Vagina (tissue), 2 donors: ENCODE results near the gene COL5A1.

Source experiments
- POLR2AphosphoS5 ChIP-seq, 2 donors: sonication (generic); formaldehyde crosslinking; IDR thresholded peaks; one replicate each; pipeline ENCODE4 v1.9.0; 2017; ENCODE audit warnings: antibody characterized with exemption in 2 of 2, mild to moderate bottlenecking in 2 of 2, low read depth in 1 of 2; ENCODE audit not compliant: insufficient read depth in 1 of 2
- TF ChIP-seq, protein P1 (sequence below), 3 experiments: fragments of 450-650 bp in 2 of 3; fragments of 200-600 bp in 1 of 3; sonication (generic) in 1 of 3; IDR thresholded peaks; one replicate each; pipeline ENCODE4 v1.5.1; 2017 to 2019; ENCODE audit warnings: antibody characterized with exemption in 3 of 3, mild to moderate bottlenecking in 2 of 3, moderate library complexity in 2 of 3

DNA sequence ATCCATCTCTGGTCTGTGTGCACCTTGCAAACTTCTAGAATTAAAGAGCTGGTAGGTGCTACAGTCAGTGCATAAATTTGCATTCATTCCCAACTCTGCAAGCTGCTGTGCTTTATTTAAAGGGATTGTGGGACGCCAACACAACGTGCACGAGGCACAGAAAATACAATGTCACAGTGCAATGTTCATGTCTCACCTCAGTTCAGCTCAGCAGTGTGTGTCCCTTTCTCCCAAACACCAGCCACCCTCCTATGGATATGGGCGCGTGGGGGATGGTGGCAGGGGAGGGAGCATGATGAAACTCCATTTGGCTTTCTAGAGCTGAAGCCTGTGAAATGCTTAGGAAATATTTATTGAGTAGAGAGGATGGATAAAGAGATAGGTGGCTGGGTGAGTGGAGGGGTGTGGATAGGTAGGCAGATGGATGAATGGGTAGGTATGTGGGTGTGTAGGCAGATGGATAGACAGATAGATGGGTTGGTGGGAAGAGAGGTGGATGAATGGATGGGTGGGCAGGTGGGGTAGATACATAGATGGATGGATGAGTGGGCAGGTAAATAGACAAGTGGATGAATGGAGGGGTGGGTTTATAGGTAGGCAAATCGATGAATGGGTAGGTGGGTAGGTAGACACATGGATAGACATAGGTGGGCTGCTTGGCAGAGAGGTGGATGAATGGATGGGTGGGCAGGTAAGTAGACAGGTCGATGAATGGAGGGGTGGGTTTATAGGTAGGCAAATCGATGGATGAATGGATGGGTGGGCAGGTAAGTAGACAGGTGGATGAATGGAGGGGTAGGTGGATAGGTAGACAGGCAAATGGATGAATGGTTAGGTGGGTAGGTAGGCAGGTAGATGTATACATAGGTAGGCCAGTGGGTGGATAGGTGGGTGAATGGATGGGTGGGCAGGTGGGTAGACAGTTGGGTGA lies 146.3 kb downstream of the COL5A1 start:
- TF ChIP-seq, protein P1, sequence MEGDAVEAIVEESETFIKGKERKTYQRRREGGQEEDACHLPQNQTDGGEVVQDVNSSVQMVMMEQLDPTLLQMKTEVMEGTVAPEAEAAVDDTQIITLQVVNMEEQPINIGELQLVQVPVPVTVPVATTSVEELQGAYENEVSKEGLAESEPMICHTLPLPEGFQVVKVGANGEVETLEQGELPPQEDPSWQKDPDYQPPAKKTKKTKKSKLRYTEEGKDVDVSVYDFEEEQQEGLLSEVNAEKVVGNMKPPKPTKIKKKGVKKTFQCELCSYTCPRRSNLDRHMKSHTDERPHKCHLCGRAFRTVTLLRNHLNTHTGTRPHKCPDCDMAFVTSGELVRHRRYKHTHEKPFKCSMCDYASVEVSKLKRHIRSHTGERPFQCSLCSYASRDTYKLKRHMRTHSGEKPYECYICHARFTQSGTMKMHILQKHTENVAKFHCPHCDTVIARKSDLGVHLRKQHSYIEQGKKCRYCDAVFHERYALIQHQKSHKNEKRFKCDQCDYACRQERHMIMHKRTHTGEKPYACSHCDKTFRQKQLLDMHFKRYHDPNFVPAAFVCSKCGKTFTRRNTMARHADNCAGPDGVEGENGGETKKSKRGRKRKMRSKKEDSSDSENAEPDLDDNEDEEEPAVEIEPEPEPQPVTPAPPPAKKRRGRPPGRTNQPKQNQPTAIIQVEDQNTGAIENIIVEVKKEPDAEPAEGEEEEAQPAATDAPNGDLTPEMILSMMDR (IDR thresholded peaks at IDR 0.05): no peak
- no peak for TF ChIP-seq POLR2AphosphoS5 (IDR thresholded peaks at IDR 0.05; ENCODE audit: insufficient read depth in 1 of 2, low read depth in 1 of 2)
